VCaP (cell line): ENCODE results near the gene CNTNAP4.

Experiments
- H3K27ac ChIP-seq: fragments of 450-650 bp; 2 replicates; pipeline ENCODE4 v1.5.1; 2017
- TF ChIP-seq, protein P1 (sequence below): fragments of 450-650 bp; conservative IDR thresholded peaks from 2 replicates; pipeline ENCODE4 v1.5.1; 2017; ENCODE audit warnings: mild to moderate bottlenecking, moderate library complexity

The CNTNAP4 gene

GRCh38 chr16:76503091-76503490 lies 225.9 kb downstream of the CNTNAP4 start:
- no peak overlapping the region for H3K27ac ChIP-seq
- TF ChIP-seq, protein P1, sequence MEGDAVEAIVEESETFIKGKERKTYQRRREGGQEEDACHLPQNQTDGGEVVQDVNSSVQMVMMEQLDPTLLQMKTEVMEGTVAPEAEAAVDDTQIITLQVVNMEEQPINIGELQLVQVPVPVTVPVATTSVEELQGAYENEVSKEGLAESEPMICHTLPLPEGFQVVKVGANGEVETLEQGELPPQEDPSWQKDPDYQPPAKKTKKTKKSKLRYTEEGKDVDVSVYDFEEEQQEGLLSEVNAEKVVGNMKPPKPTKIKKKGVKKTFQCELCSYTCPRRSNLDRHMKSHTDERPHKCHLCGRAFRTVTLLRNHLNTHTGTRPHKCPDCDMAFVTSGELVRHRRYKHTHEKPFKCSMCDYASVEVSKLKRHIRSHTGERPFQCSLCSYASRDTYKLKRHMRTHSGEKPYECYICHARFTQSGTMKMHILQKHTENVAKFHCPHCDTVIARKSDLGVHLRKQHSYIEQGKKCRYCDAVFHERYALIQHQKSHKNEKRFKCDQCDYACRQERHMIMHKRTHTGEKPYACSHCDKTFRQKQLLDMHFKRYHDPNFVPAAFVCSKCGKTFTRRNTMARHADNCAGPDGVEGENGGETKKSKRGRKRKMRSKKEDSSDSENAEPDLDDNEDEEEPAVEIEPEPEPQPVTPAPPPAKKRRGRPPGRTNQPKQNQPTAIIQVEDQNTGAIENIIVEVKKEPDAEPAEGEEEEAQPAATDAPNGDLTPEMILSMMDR = no peak

DNA sequence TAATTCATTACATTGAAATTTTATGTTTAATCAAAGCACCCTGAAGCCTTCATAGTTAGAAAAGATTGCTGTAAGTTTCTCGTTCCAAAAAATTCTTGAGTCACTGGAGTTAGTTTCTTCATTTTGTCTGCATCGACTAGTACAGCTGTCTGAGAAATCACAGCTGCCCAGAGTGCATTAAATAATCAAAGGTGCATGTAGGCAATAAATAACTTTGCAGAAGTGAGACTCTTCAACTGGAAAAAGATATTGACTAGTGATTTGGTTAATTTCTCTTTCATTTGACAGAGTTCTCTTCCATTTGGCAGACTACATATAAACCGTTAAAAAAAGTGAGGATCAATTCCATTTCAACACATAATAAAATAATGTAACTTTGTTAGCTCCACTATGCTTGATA lies 234.0 kb downstream of the CNTNAP4 start:
- TF ChIP-seq, protein P1 = no peak
- no peak overlapping the region for H3K27ac ChIP-seq

- TF ChIP-seq, protein P1 = no peak
- H3K27ac ChIP-seq = no peak overlapping the region
Observed at GRCh38 chr16:76518781-76519180, 241.6 kb downstream of the CNTNAP4 start.

DNA sequence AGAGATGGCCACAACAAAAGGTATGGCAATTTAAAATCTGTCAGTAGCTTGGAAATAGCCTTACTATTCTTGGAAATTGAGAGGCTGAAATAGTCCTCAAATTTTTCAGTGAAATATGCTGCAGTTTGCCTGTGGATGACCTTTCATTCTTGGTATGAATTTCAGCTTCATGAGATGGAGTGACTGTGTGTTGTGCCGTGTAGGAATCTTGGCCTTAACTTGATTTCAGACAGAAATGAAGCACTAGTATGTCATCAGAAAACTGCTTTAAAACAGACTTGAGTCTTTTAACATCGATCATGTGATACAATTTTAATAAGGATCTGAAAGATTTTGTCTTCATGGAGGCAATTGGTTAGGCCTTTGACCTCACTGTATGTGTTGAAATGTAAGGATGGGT lies 247.2 kb downstream of the CNTNAP4 start:
- H3K27ac ChIP-seq = no peak overlapping the region
- TF ChIP-seq, protein P1 = no peak

GRCh38 chr16:76524769-76525168 lies 247.6 kb downstream of the CNTNAP4 start:
- TF ChIP-seq, protein P1 = no peak
- no peak overlapping the region for H3K27ac ChIP-seq

DNA sequence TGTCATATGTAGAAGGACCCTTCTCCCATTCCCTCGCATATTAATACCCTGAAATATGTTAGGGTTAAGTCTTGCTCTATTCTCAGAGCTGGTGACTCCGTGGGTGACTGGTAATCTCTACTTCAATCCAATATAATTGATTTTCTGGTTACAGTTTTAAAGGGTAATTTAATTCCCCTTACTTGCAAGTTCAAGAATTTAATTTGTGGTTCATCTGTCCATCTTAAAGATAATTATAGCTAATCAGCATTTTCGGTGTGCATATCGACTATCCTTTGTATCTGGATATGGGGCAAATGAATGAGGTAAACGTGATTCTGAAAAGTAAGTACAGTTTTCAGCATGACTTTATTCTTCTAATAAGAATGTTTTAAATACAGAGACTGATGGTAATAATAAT lies 250.0 kb downstream of the CNTNAP4 start:
- TF ChIP-seq, protein P1 = no peak
- no peak overlapping the region for H3K27ac ChIP-seq

DNA sequence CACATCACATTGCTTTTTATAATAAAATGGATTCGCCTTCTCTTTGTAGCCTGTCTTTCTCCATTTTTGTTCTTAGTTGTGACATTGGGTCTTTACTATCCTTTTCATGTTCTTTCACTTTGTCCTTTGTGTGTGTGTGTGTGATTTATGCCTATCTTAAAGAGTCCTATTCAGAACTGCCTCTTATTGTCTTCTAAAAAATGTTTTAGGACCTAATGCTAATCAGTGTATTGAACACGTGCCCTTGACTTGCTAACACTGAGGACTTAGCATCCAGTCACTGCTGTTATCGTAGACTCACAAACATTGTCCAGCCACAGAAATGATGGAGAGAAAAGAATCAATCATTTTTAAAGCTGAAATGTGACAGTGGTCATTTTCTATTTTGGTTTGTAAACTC lies 251.9 kb downstream of the CNTNAP4 start:
- H3K27ac ChIP-seq = no peak overlapping the region
- TF ChIP-seq, protein P1 = no peak

- TF ChIP-seq, protein P1 = no peak
- H3K27ac ChIP-seq = no peak overlapping the region
Observed at GRCh38 chr16:76531236-76531635, 254.0 kb downstream of the CNTNAP4 start.
